Smooth muscle cell (in vitro differentiated cells): Measurements from ENCODE around the gene CREBL2. TPM values are rescaled to one million over a fixed set of nuclear protein-coding genes. Genes with fewer than 3 reads are reported as not detected.
"Not testable (repeated sequence)": the region's sequence is repeated elsewhere in the genome, so short reads cannot be mapped to it uniquely, and the experiment has no call there.

Experiments
- DNase-seq: peaks from one replicate; lab custom pipeline; 2025; ENCODE audit not compliant: unreplicated experiment; lab: John Stamatoyannopoulos, UW
- H2AFZ ChIP-seq: fragments of 200-600 bp; sonication (generic); 2 replicates; pipeline ENCODE4 v1.6.0; 2016; ENCODE audit warnings: antibody characterized with exemption, low read depth, mild to moderate bottlenecking
- H3F3A ChIP-seq: fragments of 200-600 bp; sonication (generic); 2 replicates; pipeline ENCODE4 v1.6.0; 2017; ENCODE audit warnings: antibody characterized with exemption, low read depth
- H3K27ac ChIP-seq: fragments of 200-600 bp; sonication (generic); 2 replicates; pipeline ENCODE4 v1.5.1; 2016; ENCODE audit warnings: low read depth, mild to moderate bottlenecking
- H3K27me3 ChIP-seq: fragments of 200-600 bp; sonication (generic); 2 replicates; pipeline ENCODE4 v1.6.1; 2016; ENCODE audit warnings: low read depth, mild to moderate bottlenecking
- H3K36me3 ChIP-seq: fragments of 200-600 bp; sonication (generic); 2 replicates; pipeline ENCODE4 v1.5.1; 2016; ENCODE audit warnings: low read depth
- H3K4me1 ChIP-seq: fragments of 200-600 bp; sonication (generic); 2 replicates; pipeline ENCODE4 v1.5.1; 2016; ENCODE audit warnings: low read depth
- H3K4me2 ChIP-seq: fragments of 200-600 bp; sonication (generic); 2 replicates; pipeline ENCODE4 v1.6.0; 2016; ENCODE audit warnings: mild to moderate bottlenecking
- H3K4me3 ChIP-seq: fragments of 200-600 bp; sonication (generic); 2 replicates; pipeline ENCODE4 v1.5.1; 2016; ENCODE audit warnings: mild to moderate bottlenecking
- H3K79me2 ChIP-seq: fragments of 200-600 bp; sonication (generic); 2 replicates; pipeline ENCODE4 v1.6.0; 2016; ENCODE audit warnings: low read depth, mild to moderate bottlenecking
- H3K9ac ChIP-seq: fragments of 200-600 bp; sonication (generic); 2 replicates; pipeline ENCODE4 v1.6.0; 2016; ENCODE audit warnings: low read depth
- H3K9me3 ChIP-seq: fragments of 200-600 bp; sonication (generic); replicated peaks from 2 replicates; pipeline ENCODE4 v1.5.1; 2016; ENCODE audit warnings: low read depth
- H4K20me1 ChIP-seq: fragments of 200-600 bp; sonication (generic); 2 replicates; pipeline ENCODE4 v1.6.0; 2016; ENCODE audit warnings: low read depth
- CTCF ChIP-seq: fragments of 200-600 bp; sonication (generic); IDR thresholded peaks from 2 replicates; pipeline ENCODE4 v1.5.1; 2017; ENCODE audit warnings: borderline replicate concordance, mild to moderate bottlenecking, antibody characterized with exemption; ENCODE audit not compliant: insufficient read depth, poor library complexity, severe bottlenecking
- WGBS: methylation state at CpG from one replicate; pipeline ENCODE4 v1.1.7; 2016; ENCODE audit warnings: low lambda C conversion rate; 5-methylcytosine and 5-hydroxymethylcytosine counted together
- polyA plus RNA-seq: library from polyadenylated mRNA; unstranded; fragments of >200 nt; fragmentation: Nextera tagmentation; extraction: Ambion mirVana; gene quantifications from 2 replicates; pipeline ENCODE4 v1.2.1, GENCODE V29; 2016
- total RNA-seq: library from RNA; depleted of rRNA; stranded (reverse); fragments of >200 nt; gene quantifications from 2 replicates; pipeline ENCODE4 v1.2.3, GENCODE V29; 2014

Gene CREBL2
- total and polyA plus RNA-seq, 2 experiments from 2014 or later: 4.2 to 6.6 TPM

- no peak overlapping the region for H3K9ac ChIP-seq
- no peaks in the 10 kb centered on the region for H3K27me3 ChIP-seq
- H4K20me1 ChIP-seq: no peaks in the 10 kb centered on the region
- no peak overlapping the region for H3K4me2 ChIP-seq
- H3K9me3 ChIP-seq: no peaks in the 10 kb centered on the region
- WGBS: 95% methylated on average over 1 of the region's 1 CpG
- no peaks in the 10 kb centered on the region for H3K36me3 ChIP-seq
- TF ChIP-seq CTCF: no peak
- no peaks in the 10 kb centered on the region for H3F3A ChIP-seq
- H3K4me3 ChIP-seq: no peak overlapping the region
- H3K27ac ChIP-seq: no peak overlapping the region
- no peak for DNase-seq
- no peaks in the 10 kb centered on the region for H3K4me1 ChIP-seq
- no peaks in the 10 kb centered on the region for H3K79me2 ChIP-seq
- no peak overlapping the region for H2AFZ ChIP-seq
Observed at GRCh38 chr12:12587878-12588277, 23.8 kb upstream of the CREBL2 start.

GRCh38 chr12:12588436-12588835 lies 23.2 kb upstream of the CREBL2 start:
- H3K79me2 ChIP-seq, H3F3A ChIP-seq, H3K4me1 ChIP-seq, H2AFZ ChIP-seq, H3K27ac ChIP-seq, H3K4me2 ChIP-seq, H3K4me3 ChIP-seq, H4K20me1 ChIP-seq, H3K27me3 ChIP-seq, DNase-seq, H3K9me3 ChIP-seq, H3K36me3 ChIP-seq, H3K9ac ChIP-seq: not testable (repeated sequence)
- 87% methylated on average over 3 of the region's 3 CpGs for WGBS

GRCh38 chr12:12590961-12591360 lies 20.7 kb upstream of the CREBL2 start:
- no peak for DNase-seq
- Histone ChIP-seq H2AFZ (no peak overlapping the region), H3K9ac (no peak overlapping the region), H3K9me3 (no peaks in the 10 kb centered on the region), H3K79me2 (no peaks in the 10 kb centered on the region), H3K4me2 (no peak overlapping the region), H3K27ac (no peak overlapping the region), H3F3A (no peaks in the 10 kb centered on the region), H3K36me3 (no peaks in the 10 kb centered on the region), H3K4me1 (no peaks in the 10 kb centered on the region), H4K20me1 (no peaks in the 10 kb centered on the region), H3K4me3 (no peak overlapping the region), H3K27me3 (no peaks in the 10 kb centered on the region)
- TF ChIP-seq CTCF: no peak
- 94% methylated on average over 6 of the region's 6 CpGs for WGBS

GRCh38 chr12:12592930-12593329 lies 18.7 kb upstream of the CREBL2 start:
- H3K9ac ChIP-seq: no peak overlapping the region
- no peak overlapping the region for H3K27ac ChIP-seq
- H3F3A ChIP-seq: no peaks in the 10 kb centered on the region
- TF ChIP-seq CTCF: no peak
- DNase-seq: no peak
- no peaks in the 10 kb centered on the region for H3K9me3 ChIP-seq
- no peaks in the 10 kb centered on the region for H4K20me1 ChIP-seq
- no peaks in the 10 kb centered on the region for H3K36me3 ChIP-seq
- H3K27me3 ChIP-seq: no peaks in the 10 kb centered on the region
- no peak overlapping the region for H2AFZ ChIP-seq
- no peak overlapping the region for H3K4me3 ChIP-seq
- H3K79me2 ChIP-seq: no peaks in the 10 kb centered on the region
- H3K4me1 ChIP-seq: no peaks in the 10 kb centered on the region
- WGBS: 46% methylated on average over 3 of the region's 3 CpGs
- H3K4me2 ChIP-seq: no peak overlapping the region

GRCh38 chr12:12595929-12596328 lies 15.7 kb upstream of the CREBL2 start:
- H3K27ac ChIP-seq, H2AFZ ChIP-seq, DNase-seq, H3K4me1 ChIP-seq, H3K9me3 ChIP-seq, H4K20me1 ChIP-seq, H3F3A ChIP-seq, H3K27me3 ChIP-seq, H3K9ac ChIP-seq, H3K79me2 ChIP-seq, H3K36me3 ChIP-seq, H3K4me2 ChIP-seq, H3K4me3 ChIP-seq: not testable (repeated sequence)
- WGBS: 88% methylated on average over 2 of the region's 2 CpGs

GRCh38 chr12:12596598-12596997 lies 15.1 kb upstream of the CREBL2 start:
- H3F3A ChIP-seq, H3K27me3 ChIP-seq, H4K20me1 ChIP-seq, H3K36me3 ChIP-seq, H3K4me2 ChIP-seq, H3K4me1 ChIP-seq, H2AFZ ChIP-seq, H3K79me2 ChIP-seq, H3K4me3 ChIP-seq, DNase-seq, H3K27ac ChIP-seq, H3K9me3 ChIP-seq, H3K9ac ChIP-seq: not testable (repeated sequence)
- WGBS: 87% methylated on average over 3 of the region's 3 CpGs
